Activated CD4-positive, CD25-positive, alpha-beta regulatory T cell treated with anti-CD3 and anti-CD28 coated beads, Interleukin-2, amount 50 U/mL, for 72 hours (primary cell): ENCODE results near the gene WFIKKN2.
"Not testable (repeated sequence)": the region's sequence is repeated elsewhere in the genome, so short reads cannot be mapped to it uniquely, and the experiment has no call there.

Source experiments
- DNase-seq: peaks from one replicate; pipeline ENCODE4 v3.0.0; 2021

WFIKKN2 gene, protein sequence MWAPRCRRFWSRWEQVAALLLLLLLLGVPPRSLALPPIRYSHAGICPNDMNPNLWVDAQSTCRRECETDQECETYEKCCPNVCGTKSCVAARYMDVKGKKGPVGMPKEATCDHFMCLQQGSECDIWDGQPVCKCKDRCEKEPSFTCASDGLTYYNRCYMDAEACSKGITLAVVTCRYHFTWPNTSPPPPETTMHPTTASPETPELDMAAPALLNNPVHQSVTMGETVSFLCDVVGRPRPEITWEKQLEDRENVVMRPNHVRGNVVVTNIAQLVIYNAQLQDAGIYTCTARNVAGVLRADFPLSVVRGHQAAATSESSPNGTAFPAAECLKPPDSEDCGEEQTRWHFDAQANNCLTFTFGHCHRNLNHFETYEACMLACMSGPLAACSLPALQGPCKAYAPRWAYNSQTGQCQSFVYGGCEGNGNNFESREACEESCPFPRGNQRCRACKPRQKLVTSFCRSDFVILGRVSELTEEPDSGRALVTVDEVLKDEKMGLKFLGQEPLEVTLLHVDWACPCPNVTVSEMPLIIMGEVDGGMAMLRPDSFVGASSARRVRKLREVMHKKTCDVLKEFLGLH

DNA sequence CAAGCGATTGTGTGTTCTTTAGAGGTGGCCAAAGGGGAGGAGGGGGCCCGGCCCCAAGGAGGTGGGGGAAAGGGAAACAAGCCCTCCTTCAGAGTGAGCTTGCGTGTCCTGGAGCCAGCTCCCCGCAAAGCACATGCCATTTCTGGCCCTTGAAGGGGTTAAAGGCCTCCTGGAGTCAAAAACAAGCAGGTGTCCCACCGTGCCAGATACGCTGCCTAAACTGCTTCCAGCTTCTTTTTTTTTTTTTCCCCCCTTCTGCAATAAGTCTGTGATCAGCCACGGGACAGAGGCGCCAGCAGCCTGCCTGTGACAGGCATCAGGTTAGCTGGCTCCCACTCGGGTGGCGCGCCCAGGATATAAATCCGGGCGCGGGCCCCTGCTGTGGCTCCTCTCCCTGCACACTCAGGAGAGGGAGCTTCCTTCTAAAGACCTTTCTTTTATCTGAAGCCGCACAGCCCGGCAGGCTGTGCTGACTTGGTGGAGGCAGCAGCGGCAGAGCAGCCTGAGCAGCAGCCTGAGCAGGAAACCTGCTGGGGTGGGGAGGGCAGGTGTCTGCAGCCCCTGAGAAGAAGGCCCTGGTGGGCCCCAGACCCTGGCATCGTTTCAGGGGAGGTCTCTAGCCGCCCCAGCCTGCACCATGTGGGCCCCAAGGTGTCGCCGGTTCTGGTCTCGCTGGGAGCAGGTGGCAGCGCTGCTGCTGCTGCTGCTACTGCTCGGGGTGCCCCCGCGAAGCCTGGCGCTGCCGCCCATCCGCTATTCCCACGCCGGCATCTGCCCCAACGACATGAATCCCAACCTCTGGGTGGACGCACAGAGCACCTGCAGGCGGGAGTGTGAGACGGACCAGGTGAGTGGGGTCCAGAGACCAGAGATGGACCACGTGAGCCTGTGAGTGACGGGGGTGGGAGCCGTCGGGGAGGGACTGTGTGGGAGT is at the start of gene WFIKKN2:
WFIKKN2 (plus strand) TSS at position 286 of the 934 bp plus-strand sequence; CDS start at position 638, 352 bp downstream.
- DNase-seq, result peak; percentile 26

DNA sequence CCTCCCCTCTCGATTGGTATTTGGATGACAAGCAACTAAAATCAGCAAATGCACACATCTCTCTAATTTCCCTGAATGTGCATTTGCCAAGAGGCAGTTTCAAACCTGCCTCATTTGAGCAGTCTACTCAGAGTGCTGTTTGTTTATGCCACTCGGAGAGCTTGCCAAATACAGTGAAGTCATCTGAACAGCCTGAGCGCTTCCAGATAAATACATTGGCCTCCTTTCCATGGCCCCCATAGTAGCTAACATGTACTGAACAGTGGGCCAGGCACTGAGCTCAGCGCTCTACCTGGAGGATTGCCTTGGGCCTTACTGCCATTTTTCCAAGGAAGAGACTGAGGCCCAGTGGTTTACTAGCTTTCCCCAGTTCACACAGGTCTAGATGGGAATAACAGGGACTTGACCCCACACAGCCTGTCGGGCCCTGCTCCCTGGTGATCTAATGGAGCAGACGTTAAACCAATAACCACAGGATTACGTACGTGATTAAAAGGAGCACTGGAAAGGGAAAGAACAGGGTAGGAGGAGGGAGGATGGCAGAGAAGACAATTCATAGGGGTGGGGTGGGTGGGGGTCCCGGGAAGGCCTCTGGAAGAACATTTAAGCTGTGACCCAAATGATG is 49.3 kb upstream of the WFIKKN2 start:
- no peak for DNase-seq

DNA sequence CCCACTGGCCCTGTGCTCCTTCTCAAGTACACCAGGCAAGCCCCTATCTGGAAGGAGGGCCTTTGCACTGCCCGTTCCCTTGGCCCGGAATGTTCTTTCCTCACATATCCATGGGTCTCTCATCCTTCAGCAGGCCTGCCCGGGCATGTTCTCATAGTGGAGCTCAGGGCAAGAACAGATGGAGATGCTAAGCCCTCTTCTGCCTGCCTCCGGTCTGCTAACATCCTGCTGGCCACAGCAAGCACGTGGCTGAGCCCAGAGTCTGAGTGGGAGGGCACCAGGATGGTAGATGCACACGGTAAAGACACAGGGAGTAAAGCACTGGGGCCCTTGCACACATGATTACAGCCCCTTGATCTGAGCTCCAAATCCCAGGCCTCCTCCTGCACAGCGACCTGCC is 48.3 kb upstream of the WFIKKN2 start:
- DNase-seq, result no peak

DNA sequence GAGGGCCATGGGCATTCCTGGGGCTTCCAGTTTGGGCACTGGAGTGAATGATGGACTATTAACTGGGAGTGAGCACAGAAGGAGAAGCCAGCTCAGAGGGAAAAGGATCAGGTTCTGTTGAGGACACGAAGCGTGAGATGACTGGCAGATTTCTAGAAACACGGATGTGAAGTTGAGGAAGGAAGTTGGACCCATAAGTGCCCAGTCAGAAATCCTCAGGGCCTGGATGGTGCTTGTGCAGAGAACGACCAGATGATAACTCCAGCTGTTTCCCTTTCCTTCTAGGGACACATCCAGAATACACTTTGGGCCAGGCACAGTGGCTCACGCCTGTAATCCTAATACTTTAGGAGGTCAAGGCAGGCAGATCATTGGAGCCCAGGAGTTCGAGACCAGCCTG is 44.8 kb upstream of the WFIKKN2 start:
- no peak for DNase-seq

DNA sequence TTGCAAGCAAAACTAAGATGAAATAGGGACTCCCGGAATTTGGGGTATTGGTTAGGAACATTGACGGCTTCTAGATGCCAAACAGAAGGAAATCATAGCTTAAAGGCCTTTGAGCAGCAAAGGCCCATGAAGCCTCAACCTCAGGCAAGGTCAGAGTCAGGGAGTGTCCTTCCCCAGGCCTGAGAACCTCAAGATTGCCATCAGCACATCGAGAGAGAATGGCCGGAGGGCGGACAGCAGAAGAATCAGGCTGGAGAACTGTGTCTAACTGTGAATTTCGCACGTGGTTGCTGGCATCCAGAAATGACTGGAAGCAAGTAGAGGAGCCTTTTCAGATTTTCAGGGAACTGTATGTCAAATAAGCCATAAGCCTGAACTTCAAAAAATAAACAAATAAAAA is 43.3 kb upstream of the WFIKKN2 start:
- DNase-seq, result no peak

DNA sequence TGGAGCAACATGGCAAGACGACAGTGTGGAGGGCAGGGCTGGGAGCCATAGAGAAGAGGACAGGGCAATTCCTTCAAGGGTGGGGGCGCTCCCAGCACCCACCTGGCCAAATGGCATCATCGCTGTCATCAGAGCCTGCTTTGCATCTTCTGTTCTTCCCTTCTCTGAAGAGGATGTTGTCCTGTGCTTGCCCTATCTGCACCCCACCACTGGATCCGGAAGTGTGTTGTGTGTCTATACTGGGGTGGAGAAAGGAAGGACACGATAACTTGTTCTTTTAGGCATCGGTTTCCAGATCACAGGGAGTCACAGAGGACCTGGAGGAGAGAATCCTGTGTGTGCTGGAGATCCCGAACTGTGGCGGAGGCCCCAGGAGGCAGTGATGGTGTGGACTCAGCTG is 42.4 kb upstream of the WFIKKN2 start:
- DNase-seq, result no peak

DNA sequence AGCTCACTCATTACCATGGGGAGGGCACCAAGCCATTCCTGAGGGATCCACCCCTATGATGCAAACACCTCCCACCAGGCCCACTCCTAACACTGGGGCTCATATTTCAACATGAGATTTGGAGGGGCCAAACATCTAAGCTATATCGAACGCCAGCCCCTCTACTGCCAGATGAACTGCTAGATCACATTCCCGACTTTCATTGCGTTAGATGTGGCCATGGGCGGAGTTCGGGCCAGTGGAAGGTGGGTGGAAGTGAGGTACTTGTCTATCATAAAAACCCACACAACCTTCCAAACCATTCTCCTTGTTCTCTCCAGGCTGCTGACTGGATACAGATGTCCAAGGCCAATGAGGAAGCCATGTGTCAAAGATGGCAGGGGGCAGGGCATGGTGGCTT is 41.0 kb upstream of the WFIKKN2 start:
- no peak for DNase-seq

DNA sequence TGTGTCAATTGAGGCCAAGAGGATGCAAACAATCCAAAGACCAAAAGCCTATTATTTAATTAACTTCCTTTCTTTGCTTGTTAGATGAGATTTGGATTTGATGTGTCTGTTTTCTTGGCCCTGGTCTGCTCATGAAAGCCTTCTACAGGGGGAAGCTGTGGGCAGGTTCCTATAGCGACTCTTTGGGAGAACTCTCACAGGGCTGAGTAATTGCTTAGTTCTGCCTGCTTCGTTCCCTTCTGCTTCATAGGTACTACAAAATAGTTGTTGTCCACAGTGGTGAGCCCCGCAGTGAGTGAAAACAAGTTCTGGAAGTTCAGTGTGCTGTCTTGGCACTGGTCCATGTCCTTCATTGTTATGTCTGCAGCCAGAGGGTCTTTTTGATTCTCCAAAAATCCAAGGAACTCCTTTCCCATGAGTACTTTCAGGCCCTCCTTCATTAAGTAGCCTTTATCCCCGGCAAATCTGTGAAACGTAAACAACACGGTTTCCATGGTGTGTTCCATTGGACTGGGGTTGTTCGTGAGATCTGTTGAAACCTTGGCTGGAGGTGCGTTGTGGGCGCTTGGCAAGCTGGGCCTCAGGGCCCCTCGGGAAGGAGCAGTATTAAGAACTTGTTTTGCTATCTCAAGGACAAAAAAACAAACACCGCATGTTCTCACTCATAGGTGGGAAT is 38.1 kb upstream of the WFIKKN2 start:
- DNase-seq, result no peak

DNA sequence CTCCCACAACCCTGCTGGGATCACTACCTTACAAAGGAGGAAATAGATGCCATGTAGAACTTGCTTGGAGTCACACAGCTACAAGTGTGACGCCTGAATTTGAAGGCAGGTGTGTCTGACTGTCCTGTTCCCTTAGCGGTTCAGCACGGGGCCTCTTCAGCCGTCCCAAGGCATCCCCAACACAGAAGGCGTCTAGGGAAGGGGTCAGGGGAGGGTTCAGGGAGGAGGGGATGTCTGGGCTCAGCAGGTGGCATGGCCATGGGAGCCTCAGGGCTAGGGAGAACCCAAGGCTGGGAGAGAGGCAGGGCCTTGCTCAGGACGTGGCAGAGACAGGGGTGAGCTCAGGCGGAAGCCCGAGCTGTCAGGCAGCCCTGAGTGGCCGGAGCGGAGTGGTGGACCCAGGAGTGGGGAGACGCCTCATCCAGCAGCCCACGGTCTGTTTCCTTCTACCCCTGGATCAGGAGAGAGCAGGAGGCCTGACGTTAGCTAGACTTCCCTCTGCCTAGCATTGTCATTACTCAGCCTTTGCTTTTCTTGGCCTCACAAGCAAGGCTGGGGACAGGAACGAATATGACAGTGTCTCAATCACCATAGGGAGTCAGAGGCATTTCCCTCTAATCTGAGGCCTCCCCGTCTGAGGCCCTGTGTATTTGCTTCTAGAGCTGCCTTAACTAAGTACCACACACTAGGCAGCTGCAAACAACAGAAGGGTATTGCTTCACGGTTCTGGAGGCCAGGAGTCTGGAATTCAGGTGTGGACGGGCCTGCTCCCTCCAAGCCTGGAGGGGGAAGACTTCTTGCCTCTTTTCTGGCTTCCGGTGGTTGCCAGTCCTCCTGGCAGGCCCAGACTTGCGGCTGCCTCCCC is 36.7 kb upstream of the WFIKKN2 start:
- no peak for DNase-seq

DNA sequence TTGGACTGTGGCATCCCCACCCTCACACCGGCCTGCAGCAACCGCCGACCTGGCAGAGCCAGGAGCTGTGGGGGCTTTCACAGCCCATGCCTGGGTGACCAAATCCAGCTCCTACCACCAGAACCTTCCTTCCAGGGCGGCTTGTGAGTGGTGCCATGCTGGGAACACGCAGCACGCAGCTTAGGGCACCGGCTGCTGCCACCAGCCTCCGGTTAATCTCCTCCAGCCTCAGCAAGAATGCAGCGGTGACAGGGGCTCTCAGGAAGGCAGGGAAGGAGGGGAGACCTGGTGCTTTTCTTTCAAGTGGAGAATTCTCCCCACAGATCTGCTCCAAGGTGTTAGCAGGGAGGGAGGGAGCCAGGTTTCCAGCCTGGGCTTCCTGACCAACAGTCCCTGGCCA is 35.8 kb upstream of the WFIKKN2 start:
- no peak for DNase-seq

DNA sequence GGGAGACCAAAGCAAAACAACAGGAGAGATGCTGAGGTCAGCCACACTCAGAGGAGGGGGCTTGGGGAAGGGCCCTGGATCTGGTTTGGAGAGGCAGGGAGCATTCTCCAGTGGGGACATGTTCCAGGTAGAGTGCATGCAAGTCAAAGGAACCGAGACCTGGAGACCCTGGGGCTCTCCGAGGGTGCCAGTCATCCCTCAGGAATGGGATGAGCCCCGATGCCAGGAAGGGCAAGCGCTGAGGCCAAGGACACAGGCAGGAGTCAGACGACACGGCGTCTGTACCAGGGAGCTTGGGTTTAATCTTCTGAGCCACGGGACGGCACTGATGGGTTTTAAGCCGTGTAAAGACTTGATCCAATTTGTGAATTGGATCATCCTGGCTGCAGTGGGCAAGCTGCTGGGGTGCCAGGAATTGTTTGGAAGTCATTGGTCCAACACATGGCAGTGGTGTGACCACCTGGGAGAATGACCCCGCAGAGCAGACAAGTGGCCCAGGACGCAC is 35.1 kb upstream of the WFIKKN2 start:
- DNase-seq, result no peak

DNA sequence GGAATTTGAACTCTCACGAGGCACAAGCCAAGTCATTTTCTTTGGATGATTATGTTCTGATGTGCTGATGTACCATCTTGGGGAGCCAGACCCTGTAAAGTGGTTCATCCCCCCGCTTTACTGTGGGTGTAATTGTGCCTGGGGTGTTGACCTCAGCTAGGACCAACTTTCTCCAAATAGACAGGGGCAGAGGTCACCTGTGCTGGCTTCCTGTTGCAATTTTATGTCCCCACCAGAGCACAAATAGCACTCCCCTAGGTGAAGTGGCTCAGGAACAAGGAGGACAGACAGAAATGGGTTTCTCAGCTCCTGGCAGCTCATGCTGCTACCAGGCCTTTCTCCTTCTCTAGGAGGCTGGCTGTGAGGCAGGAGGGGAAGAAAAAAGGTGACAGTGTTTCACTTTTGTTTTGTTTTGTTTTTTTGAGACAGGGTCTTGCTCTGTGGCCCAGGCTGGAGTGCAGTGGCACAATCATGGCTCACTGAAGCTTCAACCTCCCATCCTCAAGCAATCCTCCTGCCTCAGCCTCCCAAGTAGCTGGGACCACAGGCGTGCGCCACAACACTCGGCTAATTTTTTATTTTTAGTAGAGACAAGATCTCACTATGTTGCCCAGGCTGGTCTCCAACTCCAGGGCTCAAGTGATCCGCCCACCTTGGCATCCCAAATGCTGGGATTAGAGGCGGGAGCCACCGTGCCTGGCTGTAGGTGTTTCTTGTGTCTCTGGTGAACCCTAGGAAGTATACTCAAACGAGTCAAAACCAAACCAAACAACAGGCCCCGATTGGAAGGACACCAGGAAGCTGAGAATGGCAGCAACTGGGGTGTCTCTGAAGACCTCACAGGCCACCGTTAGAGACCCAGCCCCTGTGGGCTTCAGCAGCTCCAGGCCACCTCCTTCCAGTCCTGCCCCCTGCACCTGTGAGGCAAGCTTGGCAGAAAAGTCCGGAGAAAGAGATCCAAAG is 32.5 kb upstream of the WFIKKN2 start:
- DNase-seq, result no peak

DNA sequence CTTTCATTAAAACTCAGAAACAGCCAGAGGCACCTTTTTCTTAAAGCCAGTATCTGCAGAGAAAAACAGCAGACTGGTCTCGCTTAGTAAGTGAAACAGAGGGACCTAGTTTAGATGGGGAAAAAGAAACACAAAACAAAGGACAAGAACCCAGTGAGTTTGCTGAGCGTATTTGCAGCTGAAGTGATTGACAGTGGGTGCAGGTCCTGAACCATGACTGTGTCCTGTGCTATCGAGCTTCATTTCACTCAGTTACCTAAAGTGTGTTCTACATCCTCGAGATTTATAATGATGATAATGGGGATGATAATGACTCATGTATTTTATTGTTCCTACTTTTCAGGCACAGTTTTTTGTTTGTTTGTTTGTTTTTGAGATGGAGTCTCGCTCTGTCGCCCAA is 31.7 kb upstream of the WFIKKN2 start:
- no peak for DNase-seq

DNA sequence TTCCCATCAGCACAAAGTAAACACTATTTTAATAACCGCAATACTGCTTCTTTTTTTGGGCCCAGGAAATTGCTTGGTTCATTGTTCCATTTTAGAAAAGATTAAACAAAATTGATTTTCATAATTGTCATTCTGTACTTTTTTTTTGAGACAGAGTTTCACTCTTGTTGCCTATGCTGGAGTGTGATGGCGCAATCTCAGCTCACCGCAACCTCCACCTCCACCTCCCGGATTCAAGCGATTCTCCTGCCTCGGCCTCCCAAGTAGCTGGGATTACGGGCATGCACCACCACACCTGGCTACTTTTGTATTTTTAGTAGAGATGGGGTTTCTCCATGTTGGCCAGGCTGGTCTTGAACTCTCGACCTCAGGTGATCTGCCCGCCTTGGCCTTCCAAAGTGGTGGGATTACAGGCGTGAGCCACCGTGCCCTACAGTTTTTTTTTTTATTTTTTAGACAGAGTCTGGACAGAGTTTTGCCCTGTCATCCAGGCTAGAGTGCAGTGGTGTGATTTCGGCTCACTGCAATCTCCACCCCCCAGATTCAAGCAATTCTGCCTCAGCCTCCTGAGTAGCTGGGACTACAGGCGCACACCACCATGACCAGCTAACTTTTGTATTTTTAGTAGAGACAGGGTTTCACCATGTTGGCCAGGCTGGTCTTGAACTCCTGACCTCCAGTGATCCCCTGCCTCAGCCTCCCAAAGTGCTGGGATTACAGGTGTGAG is 30.5 kb upstream of the WFIKKN2 start:
- not testable (repeated sequence) for DNase-seq

DNA sequence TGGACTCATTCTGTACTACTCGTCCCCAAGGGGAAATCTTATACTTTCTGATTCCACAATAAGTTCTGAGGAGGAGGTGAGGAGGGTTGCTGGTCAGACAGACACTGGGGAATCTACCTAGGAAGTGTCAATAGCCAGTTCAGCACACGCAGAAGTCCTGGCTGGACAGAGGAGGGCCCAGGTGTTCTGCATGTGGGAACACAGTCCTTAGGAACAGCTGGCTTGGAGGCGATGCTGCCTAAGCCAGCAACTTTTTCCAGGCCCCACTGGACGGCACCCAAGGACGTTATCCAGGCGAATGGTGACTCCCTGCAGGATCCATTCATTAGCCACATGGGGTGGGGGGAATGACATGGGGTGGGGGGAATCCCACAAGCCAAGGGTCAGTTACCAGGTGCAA is 29.9 kb upstream of the WFIKKN2 start:
- no peak for DNase-seq

DNA sequence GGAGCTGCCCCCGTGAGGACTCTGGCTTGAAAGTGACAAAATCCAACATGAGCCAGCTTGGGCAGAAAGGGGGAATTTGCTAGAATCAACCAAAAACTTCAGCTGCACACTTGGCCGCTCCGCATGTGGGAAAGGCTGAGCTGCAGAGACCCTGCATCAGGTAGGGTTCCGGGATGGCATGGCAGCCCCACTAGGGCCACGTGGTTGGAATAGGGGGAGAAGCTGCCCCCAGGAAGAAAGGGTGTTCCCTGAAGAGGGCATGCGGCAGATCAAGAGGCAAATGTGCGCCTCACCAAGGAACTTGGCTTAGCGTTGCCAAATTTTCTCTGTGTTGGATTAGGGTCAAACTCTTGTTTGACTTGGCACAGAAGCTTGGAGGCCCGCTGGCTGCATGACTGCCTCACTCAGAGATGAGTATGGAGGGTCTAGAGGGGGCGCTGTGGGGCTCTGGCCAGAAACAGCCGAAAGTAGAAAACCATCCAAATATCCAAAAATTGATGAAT is 29.2 kb upstream of the WFIKKN2 start:
- DNase-seq, result no peak

DNA sequence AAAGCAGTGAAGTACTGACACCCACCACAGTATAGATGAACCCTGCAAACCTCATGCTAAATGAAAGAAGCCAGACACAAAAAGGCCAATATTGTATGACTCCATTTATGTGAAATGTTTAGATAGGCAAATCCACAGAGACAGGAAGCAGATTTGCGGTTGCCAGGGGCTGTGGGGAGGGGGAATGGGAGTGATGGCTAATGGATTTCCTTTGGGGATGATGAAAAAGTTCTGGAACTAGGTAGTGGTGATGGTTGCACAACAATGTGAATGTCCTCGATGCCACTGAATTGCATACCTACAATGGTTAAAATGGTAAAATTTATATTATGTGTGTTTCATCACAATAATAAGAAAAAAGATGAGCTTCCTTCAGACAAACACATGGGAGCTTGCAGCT is 28.4 kb upstream of the WFIKKN2 start:
- DNase-seq, result no peak

DNA sequence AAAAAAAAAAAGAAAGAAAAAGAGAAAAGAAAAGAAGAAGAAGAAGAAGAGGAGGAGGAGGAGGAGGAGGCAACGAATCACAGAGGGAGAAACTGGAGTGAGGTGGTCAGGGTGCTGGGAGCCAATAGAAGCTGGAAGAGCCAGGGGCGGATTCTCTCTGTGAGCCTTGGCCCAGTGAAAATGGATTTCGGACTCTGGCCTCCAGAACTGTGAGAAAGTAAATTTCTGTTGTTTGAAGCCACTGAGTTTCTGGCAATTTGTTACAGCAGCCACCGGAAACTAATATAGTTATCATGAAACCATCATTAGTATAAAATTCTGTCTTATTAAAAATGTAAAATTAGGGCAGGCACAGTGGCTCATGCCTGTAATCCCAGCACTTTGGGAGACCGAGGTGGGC is 27.7 kb upstream of the WFIKKN2 start:
- no peak for DNase-seq

DNA sequence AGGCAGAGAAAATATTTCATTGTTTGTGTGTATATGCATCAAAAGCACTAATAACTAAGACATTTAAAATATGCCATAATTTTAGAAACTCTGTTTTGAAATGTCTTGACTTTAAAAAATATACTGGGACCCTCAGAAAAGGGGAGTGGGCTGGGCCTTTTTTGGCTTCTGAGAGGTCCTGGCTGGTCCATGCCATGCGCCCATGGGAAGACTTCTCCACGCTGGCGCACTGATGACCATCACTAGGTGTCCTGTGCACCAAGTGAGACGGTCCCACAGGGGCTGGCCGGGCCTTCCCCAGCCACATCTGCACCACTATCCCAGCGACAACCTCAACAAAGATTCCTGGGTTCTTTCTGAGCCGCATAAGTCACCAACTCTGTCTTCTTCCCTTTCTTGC is 27.0 kb upstream of the WFIKKN2 start:
- no peak for DNase-seq
